Effector CD4-positive, alpha-beta T cell (primary cell): ENCODE data around the gene GRAMD1B.

Experiments used
- DNase-seq: peaks from one replicate; pipeline ENCODE4 v3.0.0-alpha.2; 2020

The GRAMD1B gene

DNA sequence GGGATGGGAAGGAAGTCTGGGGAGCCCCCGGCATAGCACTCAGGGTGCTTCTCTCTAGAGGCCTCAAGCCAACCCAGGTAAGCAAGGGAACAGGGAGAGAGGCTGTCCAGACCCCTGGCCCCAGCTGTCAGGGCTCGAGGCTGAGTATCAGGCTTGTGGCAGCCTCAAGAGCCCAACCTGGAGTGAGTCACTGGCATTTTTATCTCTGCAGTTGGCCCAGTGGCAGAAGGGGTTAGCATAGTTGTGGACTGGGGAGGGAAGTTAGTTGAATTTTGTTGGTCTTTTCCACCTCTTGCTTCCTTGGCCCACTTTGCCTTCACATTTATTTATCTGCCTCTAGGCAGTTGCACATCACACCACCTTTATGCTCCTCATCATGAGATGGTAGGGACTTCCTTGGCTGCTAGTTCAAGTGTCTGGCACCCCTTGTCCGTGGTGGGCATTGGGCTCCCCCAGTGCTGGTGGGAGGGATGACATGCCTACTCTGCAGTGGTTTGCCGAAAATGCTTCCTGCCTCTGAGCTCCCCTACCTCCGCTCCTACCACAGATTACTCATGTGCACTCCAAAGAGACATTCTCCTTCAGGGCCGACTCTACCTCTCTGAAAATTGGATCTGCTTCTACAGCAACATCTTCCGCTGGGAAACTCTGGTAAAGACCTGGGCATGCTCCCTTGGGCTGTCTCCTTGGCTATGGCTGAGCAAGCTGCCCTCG lies 164.3 kb downstream of the GRAMD1B start:
- DNase-seq, result no peak

DNA sequence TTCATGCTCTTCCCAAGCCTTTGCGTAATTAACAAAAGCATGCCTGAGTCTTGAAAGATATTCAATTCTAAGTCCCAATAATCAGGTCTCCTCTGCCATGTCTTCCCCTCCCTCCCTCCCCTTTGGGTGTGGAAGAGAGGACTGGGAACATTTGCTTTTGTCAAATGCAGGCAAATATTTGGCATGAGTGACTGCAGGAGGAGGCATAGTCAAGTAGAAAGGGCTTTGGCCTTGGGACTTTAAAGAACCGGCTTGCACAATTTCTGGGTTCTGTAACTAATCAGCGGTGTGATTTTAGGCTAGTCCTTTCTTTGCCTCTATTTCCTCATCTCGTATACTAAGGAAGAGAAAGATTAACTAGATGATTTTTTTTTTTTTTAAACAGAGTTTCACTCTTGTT lies 164.9 kb downstream of the GRAMD1B start:
- no peak for DNase-seq

DNA sequence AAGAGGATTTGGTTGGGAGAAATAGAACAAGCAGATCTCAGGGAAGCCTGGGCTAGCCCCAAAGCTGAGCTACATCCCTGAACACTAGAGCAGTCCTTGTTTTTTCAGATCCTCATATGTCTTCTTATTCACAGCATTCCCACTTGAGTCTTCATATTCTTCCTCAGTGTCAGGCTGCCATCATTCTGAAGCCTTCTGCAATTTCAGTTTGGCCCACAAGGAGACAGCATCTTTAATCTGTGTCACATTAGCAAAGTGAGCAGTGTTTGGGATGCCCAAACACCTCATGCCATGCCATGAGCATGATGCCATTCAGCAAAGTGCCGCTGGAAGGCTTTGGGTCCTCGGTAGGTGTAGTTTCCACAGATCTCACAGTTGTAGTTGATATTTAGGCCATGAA lies 167.8 kb downstream of the GRAMD1B start:
- no peak for DNase-seq

DNA sequence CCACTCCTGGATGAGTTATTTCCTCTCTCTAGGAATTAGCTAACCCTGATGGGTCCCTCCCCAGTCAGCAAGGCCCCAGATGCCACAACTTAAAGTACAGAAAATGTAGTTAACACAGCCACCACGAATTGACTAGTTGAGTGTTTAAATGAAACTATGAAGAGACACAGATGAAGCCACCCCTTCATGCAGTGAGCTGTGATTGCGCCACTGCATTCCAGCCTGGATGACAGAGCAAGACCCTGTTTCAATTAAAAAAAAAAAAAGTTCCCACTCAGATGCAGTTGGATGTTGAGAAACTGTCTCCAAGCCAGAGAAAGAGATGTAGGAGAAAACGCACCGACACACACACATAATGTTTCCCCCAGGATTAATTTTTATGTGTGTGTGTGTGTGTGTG lies 171.1 kb downstream of the GRAMD1B start:
- no peak for DNase-seq

DNA sequence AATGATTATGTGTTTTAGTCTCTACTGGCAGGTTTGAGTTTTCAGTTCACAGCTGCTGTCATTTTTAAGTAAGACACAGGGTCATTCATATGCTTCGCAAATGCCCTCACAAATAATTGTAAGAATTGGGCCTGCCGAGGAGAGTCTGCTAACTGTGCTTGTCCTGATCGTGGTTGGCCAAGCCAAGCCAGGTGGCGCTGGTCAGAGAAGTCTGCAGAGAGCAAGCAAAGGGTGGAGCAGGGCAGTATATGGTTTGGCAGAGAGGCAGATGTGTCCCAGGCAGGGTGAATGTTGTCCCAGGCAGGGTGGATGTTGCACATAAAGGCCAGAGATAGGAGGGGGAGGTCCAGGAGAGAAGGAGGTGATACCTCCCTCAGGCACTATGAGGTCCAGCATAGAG lies 171.7 kb downstream of the GRAMD1B start:
- no peak for DNase-seq

DNA sequence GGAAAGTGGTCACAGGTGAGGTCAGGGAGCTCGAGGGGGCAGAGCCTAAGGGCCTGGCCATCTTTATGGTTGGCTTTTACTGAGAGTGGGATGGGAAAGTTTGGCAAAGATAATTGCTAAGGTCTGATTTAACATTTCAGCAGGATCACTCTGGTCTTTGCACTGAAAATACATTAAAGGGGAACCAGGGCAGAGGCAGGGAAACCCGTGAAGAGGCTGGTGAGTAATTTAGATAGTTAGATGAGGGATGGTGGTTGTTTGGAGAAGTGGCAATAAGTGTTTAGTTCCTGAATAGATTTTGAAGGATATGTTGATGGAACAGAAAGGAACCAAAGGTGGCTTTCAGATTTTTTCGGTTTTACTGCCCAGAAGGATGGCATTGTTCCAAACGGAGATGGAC lies 173.6 kb downstream of the GRAMD1B start:
- DNase-seq, result no peak

DNA sequence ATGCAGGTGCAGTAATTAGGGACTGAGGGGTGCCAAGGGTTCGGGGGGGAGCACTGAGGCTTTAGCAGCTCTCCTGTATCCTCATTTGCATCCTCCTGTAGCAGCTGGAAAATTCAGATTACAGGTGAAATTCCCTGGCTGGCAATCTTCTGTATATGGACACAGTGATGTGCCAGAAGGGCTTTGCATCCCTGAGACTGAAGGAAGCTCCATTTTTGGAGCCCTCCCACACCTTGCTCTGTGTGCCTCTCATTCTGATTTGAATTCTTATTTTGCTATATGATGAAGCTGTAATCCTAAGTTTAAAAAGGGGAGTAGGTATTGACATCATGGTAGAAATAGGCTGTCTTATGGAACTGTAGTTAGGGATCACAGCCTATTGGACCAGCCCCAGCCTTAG lies 177.7 kb downstream of the GRAMD1B start:
- no peak for DNase-seq

DNA sequence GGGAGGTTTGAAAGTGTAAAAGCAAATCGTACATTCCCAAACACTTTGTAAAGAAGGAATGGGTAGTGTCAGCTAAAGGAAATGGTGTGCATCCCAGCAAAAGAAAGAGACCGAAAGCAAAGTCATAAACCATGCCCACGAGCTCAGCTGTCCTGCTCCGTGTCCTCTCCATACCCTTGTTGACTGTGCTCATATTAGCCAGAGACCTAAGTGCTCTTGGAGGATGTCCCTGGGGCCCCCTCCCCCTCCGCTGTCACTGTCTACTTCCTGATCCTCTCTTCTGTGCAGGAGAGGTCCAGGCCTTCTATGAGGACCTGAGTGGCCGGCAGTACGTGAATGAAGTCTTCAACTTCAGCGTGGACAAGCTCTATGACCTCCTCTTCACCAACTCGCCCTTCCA lies 178.3 kb downstream of the GRAMD1B start:
- no peak for DNase-seq

DNA sequence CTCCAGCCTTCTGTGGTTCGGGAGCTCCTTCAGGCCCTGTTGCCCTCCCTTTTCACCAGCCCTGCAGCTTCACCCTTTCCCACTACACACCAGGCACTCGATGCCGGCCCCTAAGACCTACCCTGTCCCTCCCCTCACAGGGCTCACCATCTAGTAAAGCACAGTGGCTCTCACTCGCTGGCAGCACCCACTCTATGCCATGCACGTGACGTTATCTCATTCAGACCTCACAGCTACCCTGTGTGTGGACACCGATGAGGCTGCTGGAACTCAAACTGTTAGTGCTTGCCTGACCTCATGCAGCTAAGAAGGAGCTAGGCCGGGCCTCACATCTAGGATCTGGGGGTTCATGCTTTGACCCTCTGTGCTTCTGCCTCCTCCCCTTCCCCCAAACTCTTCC lies 178.9 kb downstream of the GRAMD1B start:
- no peak for DNase-seq

DNA sequence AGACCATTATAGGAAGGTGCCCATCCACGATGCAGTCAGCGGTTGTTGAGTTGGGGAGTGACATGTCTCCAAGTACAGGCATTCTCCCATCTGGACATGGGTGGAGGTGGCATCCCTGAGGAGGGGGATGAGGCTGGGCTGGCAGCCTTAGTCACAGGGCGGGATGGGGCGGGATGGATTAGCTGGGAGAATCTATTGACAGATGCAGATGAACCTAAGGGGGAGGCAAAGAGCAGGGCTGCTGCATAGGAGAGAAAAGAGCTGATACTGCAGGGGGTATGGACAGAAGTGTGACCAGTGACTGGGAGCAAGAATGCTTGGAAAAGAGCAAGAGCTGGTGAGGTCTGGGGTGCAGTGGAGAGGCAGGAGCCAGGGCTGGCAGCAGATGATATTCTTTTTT lies 181.6 kb downstream of the GRAMD1B start:
- DNase-seq, result no peak

DNA sequence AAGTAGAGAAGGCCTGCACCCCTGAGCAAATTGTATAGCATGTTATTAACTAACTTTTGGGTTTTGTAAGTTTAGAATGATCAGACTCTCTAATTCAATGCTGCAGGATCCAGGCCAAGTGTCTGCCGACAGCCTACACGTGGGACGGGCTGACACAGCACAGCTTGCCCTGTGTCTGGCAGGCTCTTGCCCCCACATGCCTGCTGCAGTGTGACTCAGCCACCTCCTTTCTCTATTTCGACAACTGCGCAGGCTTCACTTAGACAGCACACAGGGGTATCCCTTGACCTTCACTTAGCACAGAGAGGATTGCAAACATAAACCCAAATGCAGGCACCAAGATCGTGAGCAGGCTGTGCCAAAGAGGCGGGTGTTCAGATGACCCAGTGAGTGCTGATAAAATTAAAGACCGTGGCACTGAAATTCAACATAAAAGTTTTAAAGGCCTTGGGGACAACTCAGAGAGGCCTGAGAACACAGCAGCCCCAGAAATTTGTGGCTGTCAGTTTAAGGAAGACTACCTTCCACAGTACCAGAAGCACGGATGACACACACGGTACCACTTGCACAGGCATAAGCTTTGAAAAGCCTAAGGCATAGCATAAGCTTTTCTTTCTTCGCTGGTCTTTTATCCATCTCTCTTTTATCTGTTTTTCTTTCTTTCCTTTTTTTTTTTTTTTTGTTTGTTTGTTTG lies 186.6 kb downstream of the GRAMD1B start:
- no peak for DNase-seq

DNA sequence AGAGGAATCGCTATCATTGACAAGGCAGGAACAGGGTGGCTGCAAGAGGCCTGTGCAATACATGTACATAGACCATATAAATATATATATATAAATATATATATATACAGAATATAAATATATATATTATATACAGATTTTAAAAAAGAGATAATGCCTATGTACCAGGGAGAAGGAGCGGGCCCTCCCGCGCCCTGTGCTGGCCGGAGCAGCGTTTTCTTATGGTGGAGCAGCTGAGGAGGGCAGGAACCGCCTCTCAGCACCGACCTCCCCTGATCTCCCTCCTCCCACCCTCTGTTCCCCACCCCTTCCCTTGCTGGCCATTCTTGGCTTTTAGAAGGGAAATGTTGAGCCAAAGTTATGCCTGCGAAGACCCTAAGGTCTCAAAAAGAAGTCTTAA lies 192.5 kb downstream of the GRAMD1B start:
- DNase-seq, result no peak

DNA sequence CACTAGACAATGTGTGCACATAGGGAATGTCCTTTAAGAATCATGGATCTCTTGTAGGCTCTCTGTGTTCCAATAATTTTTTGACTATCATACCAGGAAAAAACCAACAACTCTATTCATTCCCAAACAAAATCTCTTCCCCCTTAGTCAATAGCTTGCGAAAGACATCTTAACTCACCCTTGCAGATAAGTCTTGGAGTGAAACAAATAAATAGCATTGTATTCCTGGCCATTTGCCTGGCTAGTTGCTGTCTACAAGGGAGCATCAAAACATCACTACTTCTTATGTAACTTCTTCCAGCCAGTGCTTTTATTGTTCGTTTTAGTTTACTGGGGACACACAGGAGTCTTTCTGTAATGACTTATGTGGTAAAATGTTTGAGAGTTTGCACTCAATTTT lies 194.9 kb downstream of the GRAMD1B start:
- DNase-seq, result no peak

DNA sequence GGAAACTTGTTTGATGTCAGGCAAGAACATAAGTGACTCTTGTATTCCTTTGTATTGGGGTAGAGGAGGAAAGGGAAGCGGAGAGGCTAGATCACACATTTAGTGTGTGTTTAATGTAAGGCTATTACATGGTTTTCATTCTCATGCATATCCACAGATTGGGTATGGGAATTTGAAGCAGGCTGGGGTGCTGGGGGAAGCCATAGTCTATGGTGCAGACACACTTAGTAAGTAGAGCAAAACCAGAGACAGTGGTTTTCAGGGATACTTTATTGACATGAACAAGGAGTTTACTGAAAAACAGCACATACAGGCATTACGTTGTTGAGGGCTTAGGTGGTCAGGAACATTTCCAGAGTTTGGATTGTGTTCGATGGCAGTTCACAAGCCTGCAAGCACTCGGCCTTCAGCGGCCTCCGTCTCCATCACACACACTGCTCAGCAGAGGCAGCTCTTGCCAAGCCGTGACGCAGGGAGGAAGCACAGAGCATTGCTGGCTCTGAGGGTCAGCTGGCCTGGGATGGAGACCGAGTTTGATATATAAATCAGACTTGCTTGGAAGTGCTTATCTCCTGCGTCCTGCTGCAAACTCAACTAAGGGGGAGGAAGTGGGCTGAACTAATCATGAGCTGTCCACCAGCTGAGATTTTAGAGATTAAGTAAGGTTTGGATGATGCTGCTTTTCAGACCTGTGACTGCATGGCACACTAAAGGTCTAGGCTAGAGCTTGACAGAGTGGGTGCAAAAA lies 199.0 kb downstream of the GRAMD1B start:
- DNase-seq, result no peak

DNA sequence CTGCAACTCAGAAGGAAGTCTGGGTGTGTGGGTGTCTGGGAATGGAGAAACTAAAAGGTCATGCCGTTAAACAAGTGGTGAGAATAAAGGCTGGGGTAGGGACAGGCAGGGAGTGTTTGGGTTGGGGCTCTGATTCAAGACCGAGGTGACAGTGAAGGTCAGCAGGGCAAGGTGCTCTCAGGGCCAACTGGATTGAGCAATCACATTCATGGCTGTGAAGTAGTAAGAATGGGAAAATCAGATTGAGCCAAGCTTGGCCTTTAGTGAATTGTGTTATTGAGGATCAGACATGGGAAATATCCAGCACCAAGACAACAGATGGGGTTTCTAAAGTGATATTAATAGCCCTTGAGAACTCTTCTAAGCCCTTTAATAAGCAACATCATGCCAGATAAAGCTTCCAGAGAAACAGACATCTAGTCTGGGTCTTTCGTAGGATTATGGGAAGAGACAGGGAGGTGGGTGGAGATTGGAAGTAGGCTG lies 200.1 kb downstream of the GRAMD1B start:
- DNase-seq, result no peak

DNA sequence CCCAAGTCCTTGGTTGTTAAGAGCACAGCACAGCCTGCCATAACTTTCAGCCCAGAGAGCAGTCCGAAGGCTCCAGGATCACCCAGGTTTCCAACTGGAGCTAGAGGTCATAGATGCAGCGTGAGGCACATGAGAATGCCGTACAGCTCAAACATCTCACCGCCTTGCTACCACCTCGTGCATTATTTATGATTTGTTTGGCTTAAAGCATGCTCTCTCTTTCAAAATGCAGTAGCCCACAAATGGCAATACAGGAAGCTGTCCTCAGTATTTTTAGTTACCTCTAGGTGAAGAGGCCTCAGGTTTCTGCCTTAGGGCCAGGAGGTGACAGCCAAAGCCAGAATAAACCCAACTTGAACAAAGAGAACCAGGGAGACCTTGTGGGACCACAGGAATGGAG lies 210.0 kb downstream of the GRAMD1B start:
- no peak for DNase-seq

DNA sequence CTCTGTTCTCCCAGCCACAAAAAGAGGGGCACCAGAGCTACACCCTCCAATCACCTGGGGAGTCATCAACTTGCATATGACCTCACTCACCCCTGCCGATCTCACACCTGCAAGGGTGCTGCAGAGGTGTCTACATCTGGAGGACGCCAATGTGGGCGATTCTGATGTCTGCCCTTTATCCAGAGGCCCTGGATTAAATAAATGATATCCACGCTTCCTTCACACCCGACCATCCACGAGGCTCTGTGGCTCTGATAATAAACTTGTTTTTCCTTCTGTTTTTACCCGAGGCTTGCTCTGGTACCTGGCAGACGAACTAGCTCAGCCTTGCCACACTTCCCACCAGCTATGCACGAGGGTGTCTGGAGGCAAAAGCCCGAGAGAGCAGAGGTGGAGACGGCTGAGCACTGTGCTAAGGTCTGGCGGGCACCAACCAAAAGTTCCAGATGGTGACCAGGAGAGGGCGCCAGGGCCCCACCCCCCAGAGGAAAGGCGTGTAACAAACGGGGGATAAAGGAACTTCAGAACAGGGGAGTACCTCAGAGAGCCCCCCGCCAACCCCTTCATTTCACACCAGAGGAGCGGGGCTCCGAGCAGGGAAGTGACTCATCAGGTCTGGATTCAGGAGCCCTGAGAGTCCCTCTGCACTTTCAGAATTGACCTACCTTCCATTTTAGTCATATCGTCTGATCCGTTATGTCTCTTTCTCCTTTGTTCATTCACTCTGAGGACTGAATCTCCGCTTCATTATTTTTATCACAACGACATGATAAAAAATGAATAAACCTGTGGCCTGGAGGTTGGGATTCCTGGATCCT lies 210.8 kb downstream of the GRAMD1B start:
- DNase-seq, result peak; percentile 24

DNA sequence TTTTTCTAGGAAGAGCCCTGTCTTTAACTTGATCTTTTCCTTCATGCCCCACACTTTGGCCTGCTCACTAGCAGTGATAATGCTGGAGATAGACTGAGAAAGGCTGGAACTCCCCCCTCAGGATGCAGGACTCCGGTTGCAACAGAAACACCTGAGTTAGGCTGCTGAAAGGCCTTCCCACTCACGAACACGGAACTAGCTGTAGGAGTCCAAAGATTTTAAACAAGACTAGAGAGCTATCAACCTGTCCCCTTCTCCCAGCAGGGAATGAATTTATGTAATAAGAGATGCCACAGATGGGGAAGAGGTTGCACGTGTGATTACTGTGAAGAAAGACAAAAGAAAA lies 211.4 kb downstream of the GRAMD1B start:
- DNase-seq, result no peak

DNA sequence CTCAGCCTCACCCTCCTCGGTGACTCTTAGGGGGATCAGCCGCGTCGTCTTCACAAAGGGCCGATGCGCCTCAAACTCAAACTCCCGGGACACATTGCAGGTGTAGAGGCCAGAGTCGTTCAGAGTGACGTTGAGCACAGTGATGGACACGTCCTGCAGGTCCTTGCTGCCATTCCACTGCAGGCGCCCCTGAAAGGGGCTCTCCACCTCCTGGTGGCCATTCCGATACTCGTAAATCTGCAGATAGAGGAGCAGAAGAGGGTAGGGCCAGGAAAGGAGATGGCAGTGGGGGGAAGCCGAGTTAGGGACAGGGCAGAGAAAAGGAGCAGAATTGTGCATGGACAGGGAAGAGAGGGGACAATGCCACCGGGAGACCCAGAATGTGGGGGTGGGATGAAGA lies 212.4 kb downstream of the GRAMD1B start:
- DNase-seq, result no peak

DNA sequence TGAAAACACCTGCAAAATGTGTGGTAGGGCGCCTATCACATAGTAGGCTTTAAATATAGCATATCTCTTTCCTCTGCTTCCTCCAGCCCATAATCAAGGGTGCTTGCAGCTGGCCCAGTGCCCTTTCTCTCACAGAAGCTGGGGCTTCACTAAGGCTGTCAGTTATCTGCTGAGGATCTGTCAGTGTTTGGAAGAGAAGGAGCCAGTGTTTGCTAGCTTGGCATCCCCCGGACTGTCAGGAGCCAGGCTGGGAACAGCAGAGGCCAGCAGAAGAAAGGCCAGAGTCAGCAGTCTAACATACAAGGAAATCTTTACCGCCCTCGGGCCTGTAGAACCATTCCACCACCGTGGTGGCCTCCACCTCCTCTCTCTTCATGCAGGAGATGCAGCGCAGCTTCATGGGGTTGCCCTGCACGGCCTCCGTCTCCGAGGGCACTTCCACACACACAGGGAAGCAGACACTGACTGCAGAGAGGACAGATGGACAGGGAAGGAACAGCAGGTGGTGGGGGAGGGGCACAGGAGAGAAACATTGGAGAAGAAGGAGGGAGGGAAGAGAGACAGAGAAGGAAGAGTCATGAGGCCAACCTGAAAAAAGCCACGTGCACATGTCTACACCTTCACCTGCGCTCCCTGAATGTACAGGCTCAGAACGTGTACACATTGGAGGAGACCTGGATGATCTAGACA lies 215.4 kb downstream of the GRAMD1B start:
- DNase-seq, result no peak

DNA sequence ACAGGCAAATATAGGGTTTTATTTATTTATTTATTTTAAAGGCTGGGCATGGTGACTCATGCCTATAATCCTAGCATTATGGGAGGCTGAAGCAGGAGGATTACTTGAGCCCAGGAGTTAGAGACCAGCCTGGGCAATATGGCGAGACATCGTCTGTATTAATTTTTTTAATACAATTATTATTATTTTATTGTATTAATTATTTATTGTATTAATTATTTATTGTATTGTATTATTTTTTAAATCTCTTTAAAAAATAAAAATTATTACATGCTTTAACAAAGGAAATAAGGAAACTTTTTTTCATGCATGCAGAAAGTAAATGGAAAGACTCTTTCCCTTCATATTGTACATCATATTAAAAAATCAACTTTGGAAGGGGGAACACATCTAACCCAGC lies 220.8 kb downstream of the GRAMD1B start:
- no peak for DNase-seq

DNA sequence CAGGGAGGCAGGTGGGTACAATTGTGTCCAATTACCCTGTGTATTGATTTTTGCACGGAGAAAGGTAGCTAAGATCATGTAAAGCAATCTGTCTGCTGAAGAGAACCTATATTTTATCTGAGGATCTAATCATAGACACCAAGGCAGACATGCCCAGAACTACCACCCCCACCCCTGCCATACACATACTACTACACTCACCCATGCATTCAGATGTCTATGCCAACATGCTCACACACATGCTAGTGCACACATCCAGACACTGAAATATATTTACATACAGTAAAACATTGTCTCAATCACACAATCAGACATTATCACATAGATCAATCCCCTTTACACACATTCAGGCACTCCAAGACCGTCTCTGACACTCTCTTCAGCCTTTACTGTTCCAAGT lies 222.5 kb downstream of the GRAMD1B start:
- no peak for DNase-seq

DNA sequence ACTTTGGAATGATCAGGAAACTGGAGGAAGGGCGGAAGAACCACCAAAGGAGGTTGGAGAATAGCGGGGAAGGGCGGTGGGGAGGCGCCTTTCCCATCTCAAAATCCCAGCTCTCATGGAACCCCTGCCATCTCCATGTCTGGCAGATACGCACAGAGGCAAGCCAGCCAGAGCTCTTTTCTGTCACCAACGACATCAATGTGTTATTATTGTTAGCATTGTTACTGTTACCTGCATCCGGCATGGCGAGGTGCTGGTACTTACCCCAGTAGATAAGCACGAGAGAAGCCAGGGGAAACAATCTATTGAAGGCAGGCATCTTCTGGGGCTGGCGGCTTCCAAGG lies 223.4 kb downstream of the GRAMD1B start:
- no peak for DNase-seq
